OCI-M2 (cell line): ENCODE data around the gene BUB3.

Experiments used
- DNase-seq: peaks from one replicate; lab custom pipeline; 2025; ENCODE audit not compliant: unreplicated experiment; lab: John Stamatoyannopoulos, UW

The BUB3 gene, protein sequence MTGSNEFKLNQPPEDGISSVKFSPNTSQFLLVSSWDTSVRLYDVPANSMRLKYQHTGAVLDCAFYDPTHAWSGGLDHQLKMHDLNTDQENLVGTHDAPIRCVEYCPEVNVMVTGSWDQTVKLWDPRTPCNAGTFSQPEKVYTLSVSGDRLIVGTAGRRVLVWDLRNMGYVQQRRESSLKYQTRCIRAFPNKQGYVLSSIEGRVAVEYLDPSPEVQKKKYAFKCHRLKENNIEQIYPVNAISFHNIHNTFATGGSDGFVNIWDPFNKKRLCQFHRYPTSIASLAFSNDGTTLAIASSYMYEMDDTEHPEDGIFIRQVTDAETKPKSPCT

GRCh38 chr10:123154092-123154710 lies at the start of gene BUB3:
TSS of gene BUB3 (plus strand) at chr10:123154402. CDS start at chr10:123154918, 516 bp downstream.
- peak; percentile 68 for DNase-seq

DNA sequence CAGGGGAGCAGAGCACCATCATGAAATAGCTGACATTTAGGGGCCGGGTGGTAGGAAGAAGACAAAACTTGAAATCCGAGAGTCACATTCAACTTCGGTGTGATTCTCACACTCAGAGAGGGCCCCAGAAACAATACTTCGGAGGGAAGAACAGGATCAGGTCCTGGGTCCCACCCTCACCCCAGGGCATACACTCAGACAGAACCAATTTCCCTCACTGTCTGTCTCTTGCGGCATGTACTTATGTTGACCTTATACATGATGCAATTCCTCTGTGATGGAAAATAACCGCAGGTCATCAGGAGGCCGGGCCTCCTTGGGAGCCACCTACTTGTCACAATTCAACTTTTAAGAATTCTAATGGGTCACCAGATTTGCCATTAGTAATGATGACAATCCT lies 44.7 kb upstream of the BUB3 start:
- no peak for DNase-seq

DNA sequence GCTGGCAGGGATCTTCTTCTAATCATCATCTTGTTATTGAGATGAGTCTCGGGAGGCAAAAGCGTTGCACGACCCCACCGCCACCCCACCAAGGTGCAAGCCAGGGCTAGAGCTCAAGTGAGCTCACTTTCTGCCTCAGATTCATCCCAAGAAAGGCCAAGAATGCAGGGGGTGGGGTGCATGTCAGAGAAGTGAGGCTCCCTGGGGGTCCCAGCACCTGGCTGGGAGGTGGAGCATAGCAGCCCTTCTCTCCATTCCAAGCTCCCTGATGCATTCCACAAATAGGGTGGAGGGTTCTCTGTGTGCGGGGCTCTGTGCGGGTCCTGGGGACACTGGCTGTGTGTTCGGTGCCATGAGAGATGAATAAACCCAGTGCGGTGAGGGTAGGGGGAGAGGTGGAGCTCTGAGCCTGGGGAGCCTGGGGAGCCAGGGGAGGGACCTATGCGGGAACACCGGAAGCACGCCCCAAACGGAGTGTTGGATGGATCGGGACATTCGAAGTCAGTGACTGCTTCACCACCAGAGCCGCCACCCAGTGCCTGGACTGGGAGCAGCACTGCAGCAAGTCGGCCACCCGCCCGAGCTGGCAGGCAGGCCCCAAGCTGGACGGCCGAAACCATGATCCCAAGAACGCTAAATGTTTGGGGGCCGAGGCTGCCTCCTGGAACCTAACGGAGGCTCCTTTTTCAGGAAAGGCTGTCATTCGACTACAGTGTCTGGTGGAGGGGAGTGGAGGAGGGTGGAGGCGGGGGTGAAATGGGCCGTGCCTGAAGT lies 36.4 kb upstream of the BUB3 start:
- no peak for DNase-seq

DNA sequence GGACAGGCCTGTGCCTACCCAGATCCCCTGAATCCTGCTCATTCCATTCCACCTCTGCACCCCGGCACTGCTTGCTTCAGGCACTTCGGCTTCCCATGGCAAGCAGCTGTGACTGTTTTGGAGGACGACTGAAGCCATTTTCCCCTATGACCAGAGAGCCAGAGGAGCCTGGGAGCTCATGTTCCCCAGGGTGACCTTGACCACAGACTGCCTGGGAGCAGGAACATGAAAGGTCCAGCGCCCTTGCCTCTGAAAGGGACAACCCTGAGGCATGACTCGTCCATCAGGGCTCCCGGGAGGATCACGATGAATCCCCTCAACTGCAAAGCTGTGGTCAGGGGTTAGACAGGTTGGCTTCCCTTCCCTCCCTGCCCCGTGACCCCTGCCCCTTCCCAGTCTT lies 35.1 kb upstream of the BUB3 start:
- DNase-seq, result no peak

DNA sequence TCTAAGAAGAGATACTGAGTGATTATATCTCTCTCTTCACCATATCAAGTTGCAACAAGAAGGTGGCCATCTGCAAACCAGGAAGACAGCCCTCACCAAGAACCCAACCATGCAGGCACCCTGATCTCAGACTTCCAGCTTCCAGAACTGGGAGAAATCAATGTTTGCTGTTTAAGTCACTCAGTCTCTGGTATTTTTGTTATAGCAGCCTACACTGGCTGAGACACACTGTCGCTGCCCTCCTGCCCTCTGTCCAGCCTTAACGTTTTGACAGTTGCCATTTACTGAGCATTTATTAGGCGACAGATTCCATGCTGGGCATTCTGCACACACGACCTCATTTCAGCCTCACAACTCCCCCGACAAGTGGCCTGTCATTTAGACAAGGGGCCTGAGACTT lies 28.0 kb upstream of the BUB3 start:
- DNase-seq, result no peak

- no peak for DNase-seq
Observed at GRCh38 chr10:123129618-123130271, 24.5 kb upstream of the BUB3 start.

DNA sequence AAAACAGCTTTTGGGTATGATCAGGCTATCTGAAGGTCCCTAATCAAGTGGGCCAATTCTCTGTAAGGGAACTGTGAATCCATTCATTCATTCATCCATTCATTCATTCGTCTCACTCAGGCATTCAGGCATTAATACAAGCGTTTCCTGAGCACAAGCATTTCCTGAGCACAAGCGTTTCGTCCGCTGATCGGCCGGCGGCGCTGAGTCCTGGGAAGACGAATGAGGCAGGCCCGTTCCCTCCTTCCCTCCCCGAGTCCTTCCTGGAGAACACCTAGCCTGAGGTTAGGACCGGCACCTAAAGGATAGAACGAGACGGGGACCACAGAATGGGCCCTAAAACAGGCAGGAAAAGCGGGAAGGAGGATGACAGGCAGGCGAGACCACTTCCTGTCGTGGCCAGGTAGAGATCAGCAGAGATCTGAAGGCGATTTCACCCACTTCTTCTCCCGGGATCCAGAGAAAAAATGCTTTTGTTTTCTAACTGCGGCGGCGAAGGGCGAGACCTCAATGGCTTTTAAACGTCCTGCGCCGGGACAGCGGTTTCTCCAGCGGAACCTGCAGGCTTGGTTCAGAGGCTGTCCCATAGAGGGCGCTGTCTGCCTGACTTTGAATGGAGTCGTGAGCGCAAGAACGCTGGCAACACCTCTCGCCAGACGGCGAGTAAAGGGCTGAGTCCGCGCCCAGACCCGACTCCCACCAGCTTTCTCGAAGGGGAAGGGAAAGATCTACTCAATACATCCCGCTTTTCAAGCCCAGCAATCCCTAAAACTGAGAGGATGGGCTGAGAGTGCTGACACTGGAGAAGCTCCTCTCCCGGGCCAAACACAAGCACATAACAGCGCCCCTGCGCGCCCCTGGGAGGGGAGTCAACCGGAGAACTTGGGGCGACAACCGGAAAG lies 21.4 kb upstream of the BUB3 start:
- no peak for DNase-seq

- DNase-seq, result no peak
Observed at GRCh38 chr10:123133541-123134342, 20.5 kb upstream of the BUB3 start.

DNA sequence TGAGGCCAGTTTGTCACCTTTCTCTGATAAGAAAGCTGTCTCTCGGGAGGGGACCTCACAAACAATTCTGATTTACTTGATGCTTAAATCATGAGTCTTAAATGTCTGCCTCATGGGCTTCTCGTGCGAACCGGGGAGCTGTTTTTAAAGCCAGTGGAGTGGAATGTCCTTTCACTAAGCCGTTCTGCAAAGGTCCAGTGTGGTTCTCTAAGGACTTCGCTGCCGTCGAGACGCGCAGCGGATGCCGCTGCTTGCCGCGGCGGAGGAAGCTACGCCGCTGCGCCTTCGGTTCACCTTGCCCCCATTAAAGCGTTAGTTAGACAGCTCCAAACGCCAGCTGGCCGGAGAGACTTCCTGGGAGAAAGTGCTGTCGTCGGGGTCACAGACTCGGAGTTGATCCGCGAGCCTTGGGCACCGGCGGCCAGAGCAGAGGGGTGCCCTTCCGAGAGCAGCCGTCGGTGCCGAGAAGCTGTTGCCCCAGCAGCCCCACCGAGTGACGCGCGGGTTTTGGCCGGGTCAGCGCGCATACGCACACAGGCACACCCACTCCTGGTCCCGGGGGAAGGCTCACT lies 19.8 kb upstream of the BUB3 start:
- DNase-seq, result no peak

GRCh38 chr10:123134915-123135414 lies 19.2 kb upstream of the BUB3 start:
- DNase-seq, result no peak

DNA sequence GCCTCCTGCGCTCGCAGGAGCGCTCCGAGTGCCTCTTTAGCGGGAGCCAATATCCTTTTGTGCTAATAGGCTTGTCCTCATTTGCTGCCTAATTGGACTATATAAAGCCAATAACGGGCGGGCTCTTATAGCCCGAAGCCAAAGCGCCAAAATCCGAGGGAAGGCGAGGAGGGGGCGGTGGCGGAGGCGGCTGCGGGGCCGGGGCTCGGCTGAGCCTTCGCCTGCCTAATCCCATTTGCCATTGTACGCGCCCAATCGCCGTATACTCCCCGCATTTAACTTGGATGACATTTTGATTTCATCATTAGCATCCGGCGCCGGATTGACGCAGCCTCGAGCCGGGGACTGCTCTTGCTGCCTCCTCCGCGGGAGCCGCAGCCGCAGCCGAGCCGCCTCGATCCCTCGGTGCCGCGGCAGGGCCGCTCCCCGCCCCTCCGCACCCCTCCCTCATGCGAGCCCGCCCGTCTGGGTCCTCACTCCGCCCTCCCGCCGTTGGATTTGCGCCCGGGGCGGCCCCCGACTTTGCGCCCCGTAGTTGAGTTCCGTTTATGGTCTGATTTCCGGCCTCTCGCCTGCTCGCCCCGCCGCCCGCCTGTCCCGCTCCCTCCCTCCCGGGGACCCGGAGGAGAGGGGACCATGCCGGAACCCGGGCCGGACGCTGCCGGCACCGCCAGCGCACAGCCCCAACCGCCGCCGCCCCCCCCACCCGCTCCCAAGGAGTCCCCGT lies 18.6 kb upstream of the BUB3 start, which contains the start of gene HMX3:
TSS of gene HMX3 (plus strand) at position 556 of the 727 bp plus-strand sequence. CDS start at position 637, 81 bp downstream.
- no peak for DNase-seq

- DNase-seq, result no peak
Observed at GRCh38 chr10:123136221-123136805, 17.9 kb upstream of the BUB3 start.

GRCh38 chr10:123136806-123137642 lies 17.2 kb upstream of the BUB3 start:
- no peak for DNase-seq

- no peak for DNase-seq
Observed at GRCh38 chr10:123139165-123139520, 15.1 kb upstream of the BUB3 start.

DNA sequence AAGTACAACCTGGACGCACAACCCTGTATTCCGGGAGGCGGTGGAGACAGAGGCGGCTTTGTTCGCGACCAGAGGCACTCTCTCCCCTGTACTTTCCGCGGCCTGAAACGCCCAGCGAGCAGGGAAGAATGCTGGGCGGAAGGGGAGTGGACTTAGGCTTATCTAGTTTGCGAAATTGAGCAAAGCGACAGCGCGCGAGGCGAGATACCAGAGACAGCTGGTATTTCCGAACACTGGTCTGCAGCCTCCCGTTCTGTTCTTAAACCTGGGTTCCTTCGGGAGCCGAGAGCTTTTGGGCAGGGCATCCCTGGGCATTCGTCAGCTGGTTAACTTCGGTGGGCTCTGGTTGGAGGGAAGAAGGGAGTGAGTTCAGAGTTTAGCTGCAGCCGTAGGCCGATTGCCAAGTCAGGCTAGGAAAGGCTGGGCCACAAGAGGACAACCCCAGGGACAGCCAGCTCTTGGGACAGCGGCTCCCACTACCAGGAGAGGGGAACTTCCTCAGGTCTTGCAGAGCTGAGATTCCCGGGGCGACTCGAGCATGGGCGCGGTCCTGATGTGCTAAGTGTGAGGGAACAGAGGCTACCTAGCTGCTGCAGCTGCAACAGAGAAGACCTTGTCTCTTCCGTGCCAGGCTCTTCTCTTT lies 14.6 kb upstream of the BUB3 start:
- DNase-seq, result no peak

DNA sequence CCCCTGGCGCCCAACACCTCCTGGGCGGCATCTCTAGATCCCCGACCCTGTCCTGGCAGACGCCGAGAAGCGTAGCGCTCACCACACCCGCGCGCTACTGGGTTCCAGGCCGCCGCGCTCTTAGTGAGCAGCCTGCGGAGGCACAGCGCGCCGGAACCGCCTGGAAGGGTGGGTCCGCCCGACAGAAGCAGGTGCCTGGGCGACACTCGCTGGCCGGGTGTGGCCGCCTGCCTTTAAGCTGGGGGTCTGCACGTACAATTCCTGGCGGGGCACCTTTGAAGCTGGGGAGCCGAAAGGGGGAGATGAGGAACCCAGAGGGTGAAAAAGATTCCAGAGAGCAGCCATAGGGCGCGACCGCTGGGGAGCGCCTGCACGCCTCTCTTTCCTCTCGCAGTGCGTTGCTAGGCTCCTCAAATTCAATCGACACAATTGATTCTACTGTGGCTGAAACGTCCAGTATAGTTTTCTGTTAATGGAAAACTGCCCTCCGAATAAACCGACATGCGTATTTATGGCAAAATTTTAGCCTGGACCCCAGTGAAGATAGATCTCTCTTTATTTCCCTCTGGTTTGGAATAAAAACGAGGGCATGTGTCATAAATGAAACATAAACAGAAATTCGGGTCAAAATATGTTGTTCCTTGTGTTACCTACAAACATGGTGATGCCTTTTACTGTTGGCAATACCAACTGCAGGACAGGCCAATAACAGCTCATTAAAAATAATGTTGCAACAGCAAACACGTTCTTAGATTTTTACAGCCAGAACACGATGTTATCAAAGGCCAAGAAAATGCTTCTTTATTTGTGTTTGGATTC lies 13.8 kb upstream of the BUB3 start:
- DNase-seq, result no peak
